H1 (cell line): ENCODE results near the gene CCDC91. TPM values are rescaled to one million over a fixed set of nuclear protein-coding genes. Genes with fewer than 3 reads are reported as not detected.

Source experiments
- ASH2L ChIP-seq: fragments of 200-600, 300-600 bp; sonication (generic); IDR thresholded peaks from one replicate; pipeline ENCODE4 v1.7.1; 2017; ENCODE audit warnings: low read length
- BACH1 ChIP-seq: IDR thresholded peaks from 2 replicates; pipeline ENCODE4 v1.6.1; 2012; ENCODE audit warnings: low read length, improper control_type of control experiment
- CTCF ChIP-seq, 3 experiments: IDR thresholded peaks; 1 replicate in 2 of 3; 2 replicates in 1 of 3; pipeline versions ENCODE4 v1.5.1 to v1.6.1; 2011; ENCODE audit warnings: low read length in 3 of 3, mild to moderate bottlenecking in 3 of 3, inconsistent platforms in 2 of 3, low read depth in 1 of 3, moderate library complexity in 1 of 3; ENCODE audit not compliant: insufficient read depth in 1 of 3; ENCODE audit errors: control extremely low read depth in 1 of 3
- FOSL1 ChIP-seq: IDR thresholded peaks from 2 replicates; pipeline ENCODE4 v1.6.1; 2011; ENCODE audit warnings: mild to moderate bottlenecking, low read depth, low read length, moderate library complexity; ENCODE audit not compliant: insufficient read depth
- JUND ChIP-seq: IDR thresholded peaks from 2 replicates; pipeline ENCODE4 v1.6.1; 2011; ENCODE audit warnings: mild to moderate bottlenecking, improper control_type of control experiment, low read length
- MAFK ChIP-seq: IDR thresholded peaks from 2 replicates; pipeline ENCODE4 v1.6.1; 2012; ENCODE audit warnings: low read depth, mild to moderate bottlenecking, improper control_type of control experiment, low read length
- NRF1 ChIP-seq: IDR thresholded peaks from 2 replicates; pipeline ENCODE4 v1.6.1; 2011; ENCODE audit warnings: mild to moderate bottlenecking, low read depth, low read length, improper control_type of control experiment
- RAD21 ChIP-seq, 2 experiments: IDR thresholded peaks in 1 of 2; conservative IDR thresholded peaks in 1 of 2; 2 replicates each; pipeline ENCODE4 v1.6.1; 2011; ENCODE audit warnings: low read depth in 2 of 2, low read length in 2 of 2, improper control_type of control experiment in 1 of 2, inconsistent platforms in 1 of 2, mild to moderate bottlenecking in 1 of 2, moderate library complexity in 1 of 2
- SAP30 ChIP-seq: fragments of 300-600 bp; sonication (generic); IDR thresholded peaks from 2 replicates; pipeline ENCODE4 v1.7.1; 2012; ENCODE audit warnings: low read length, moderate library complexity, mild to moderate bottlenecking, inconsistent platforms; ENCODE audit not compliant: insufficient read depth, insufficient replicate concordance
- TBP ChIP-seq: IDR thresholded peaks from 2 replicates; pipeline ENCODE4 v1.6.1; 2011; ENCODE audit warnings: low read depth, low read length, improper control_type of control experiment
- polyA plus RNA-seq, 7 experiments: library from polyadenylated mRNA; depleted of rRNA in 3 of 7; stranded (reverse) in 5 of 7; unstranded in 2 of 7; fragments of >200 nt in 5 of 7; fragments of 200-250 nt in 2 of 7; gene quantifications; 1 replicate in 5 of 7; 2 replicates in 1 of 7; 4 replicates in 1 of 7; pipeline versions ENCODE4 v1.2.1 to v1.2.3, GENCODE V29; 2011 to 2013; ENCODE audit warnings: missing spikeins in 2 of 7, mixed read lengths in 2 of 7
- total RNA-seq: library from RNA; stranded (reverse); fragmentation: NEBNext Ultra II Directional; extraction: Animal tissue kit (Norgen Biotek cat#: 25700); gene quantifications from 2 replicates; pipeline ENCODE4 v1.2.1, GENCODE V29; 2021

CCDC91 gene
- total and polyA plus RNA-seq, 2 of the 8 experiments (the other 6 are each of a cell fraction or from before 2014, with no cell fraction given), result 8.6 to 23.1 TPM

GRCh38 chr12:28574746-28575592 lies 384.7 kb downstream of the CCDC91 start (continued):
- TF ChIP-seq TBP (no peak), FOSL1 (no peak), MAFK (no peak), BACH1 (no peak), JUND (no peak), CTCF (IDR thresholded peaks at IDR 0.05; ENCODE audit: control extremely low read depth in 1 of 3, insufficient read depth in 1 of 3, low read depth in 1 of 3, low read length in 3 of 3) (no peak), NRF1 (no peak), RAD21 (IDR thresholded peaks at IDR 0.05 in 1 of 2, conservative IDR thresholded peaks at IDR 0.05 in 1 of 2; ENCODE audit: low read depth in 2 of 2, low read length in 2 of 2) (no peak), ASH2L (no peak), SAP30 (no peak)
